A549 treated with CORT108297 at 1 μM for 4 hours (cell line): Measurements from ENCODE around the gene GALR3. TPM values are rescaled to one million over a fixed set of nuclear protein-coding genes. Genes with fewer than 3 reads are reported as not detected.

Source experiments
- total RNA-seq: library from RNA; stranded (reverse); fragments of 200-300 nt; extraction: Qiagen RNA extraction; gene quantifications from 5 replicates; pipeline ENCODE4 v1.2.3, GENCODE V29; 2022

GALR3 gene
- not detected in 5 replicates for total RNA-seq

GRCh38 chr22:37823134-37823985 lies at the start of gene GALR3:
Gene GALR3, plus strand, starts transcription at chr22:37823382. Its CDS starts 25 bp downstream, at chr22:37823407.

DNA sequence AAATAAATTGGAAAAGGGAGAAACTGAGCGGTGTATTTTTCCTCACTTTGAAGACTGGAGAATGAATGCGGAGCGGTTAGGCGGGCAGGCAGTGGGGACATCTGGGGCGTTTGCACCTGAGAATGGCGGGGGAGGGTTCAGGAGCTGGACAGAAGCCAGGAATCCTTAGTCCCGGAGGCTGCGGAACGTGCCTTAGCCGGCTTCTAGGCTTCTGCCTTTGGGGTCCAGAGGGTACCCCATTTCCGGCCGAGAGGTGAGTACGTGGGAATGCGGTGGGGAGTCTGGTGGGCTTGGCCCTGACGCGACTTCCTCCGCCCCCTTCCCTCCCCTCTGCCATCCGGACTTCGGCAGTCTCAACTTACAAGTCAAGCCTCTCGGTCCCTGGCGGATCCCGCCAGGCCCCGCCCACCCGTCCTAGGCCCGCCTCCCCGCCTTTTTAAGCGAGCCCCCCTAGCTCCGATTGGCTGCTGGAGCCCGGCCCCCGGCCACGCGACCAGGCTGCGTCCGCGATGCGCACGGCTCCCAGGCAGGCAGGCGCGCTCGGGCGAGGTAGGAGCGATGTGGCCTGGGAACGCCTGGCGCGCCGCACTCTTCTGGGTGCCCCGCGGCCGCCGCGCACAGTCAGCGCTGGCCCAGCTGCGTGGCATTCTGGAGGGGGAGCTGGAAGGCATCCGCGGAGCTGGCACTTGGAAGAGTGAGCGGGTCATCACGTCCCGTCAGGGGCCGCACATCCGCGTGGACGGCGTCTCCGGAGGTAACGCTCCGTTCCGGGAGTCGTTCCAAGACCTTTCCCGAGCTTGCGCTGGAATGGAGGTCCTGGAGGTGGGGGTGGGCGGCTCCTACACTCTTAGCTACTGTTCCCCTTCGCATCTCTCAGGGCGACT lies 15.5 kb upstream of the GALR3 start, which contains the start of gene GCAT:
GCAT (plus strand) TSS at position 525 of the 884 bp plus-strand sequence; CDS start at position 559, 34 bp downstream.

DNA sequence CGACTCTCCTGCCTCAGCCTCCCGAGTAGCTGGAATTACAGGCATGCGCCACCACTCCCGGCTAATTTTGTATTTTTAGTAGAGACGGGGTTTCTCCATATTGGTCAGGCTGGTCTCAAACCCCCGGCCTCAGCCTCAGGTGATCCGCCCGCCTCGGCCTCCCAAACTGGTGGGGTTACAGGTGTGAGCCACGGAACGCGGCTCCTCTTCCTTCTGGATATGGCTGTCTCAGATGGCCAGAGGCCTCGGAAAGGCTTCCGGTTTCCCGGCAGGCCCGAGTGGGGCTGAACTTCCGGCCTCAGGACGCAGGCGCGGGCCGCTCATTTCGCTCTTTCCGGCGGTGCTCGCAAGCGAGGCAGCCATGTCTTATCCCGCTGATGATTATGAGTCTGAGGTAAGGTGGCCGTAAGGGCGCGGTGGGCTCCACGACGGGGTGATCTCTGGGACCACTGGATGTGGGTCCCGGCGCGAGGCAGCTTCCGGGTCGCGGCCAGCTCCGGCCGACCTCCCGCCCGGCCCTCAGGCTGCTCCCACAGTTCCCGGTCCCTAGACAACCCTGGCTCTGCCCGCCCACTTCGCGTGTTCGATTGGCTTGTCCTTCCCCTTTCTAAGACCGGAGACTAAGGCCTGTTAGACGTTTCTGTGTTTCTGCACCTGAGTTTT lies 26.0 kb downstream of the GALR3 start, which contains the start of gene EIF3L:
EIF3L (plus strand) TSS at position 331 of the 663 bp plus-strand sequence; CDS start at position 362, 31 bp downstream.

Other genes starting within 250 kb of the GALR3 start
- 0.20 to 0.37 TPM in 2 of 5 replicates, not detected in the others for gene LGALS2, start 243.3 kb upstream of the GALR3 start, total RNA-seq
- 17.3 to 25.3 TPM (median 23.4 TPM) in 5 replicates for gene GGA1, start 214.5 kb upstream of the GALR3 start, total RNA-seq
- gene SH3BP1, start 183.7 kb upstream of the GALR3 start, total RNA-seq: 1.3 to 2.6 TPM (median 2.2 TPM) in 5 replicates
- 13.6 to 20.2 TPM (median 18.7 TPM) in 5 replicates for gene PDXP, start 164.7 kb upstream of the GALR3 start, total RNA-seq
- 1,348 to 1,402 TPM (median 1,371 TPM) in 5 replicates for gene LGALS1, start 147.7 kb upstream of the GALR3 start, total RNA-seq
- gene NOL12, start 137.0 kb upstream of the GALR3 start, total RNA-seq: 25.2 to 29.2 TPM (median 27.7 TPM) in 5 replicates
- 23.0 to 37.4 TPM (median 35.1 TPM) in 5 replicates for gene TRIOBP, start 126.3 kb upstream of the GALR3 start, total RNA-seq
- gene GCAT, start 15.4 kb upstream of the GALR3 start, total RNA-seq: 2.6 to 3.6 TPM (median 2.7 TPM) in 5 replicates
- 19.0 to 26.7 TPM (median 23.9 TPM) in 5 replicates for gene ANKRD54, start 21.0 kb downstream of the GALR3 start, total RNA-seq
- gene EIF3L, start 26.0 kb downstream of the GALR3 start, total RNA-seq: 272 to 291 TPM (median 283 TPM) in 5 replicates
- gene MICALL1, start 82.9 kb downstream of the GALR3 start, total RNA-seq: 15.4 to 21.0 TPM (median 18.3 TPM) in 5 replicates
- 0.16 to 0.29 TPM (median 0.22 TPM) in 5 replicates for gene C22orf23, start 130.2 kb downstream of the GALR3 start, total RNA-seq
- 120 to 143 TPM (median 134 TPM) in 5 replicates for gene POLR2F, start 130.3 kb downstream of the GALR3 start, total RNA-seq
- not detected in 5 replicates for gene SOX10, start 161.2 kb downstream of the GALR3 start, total RNA-seq
- 10.2 to 12.4 TPM (median 11.8 TPM) in 5 replicates for gene PICK1, start 234.0 kb downstream of the GALR3 start, total RNA-seq